ENCODE measurements around the gene SLC6A20.
A peak's percentile ranks its signal among the peaks of the same experiment; 100 is the strongest.
"Not testable (repeated sequence)": the region's sequence is repeated elsewhere in the genome, so short reads cannot be mapped to it uniquely, and the experiment has no call there.

SLC6A20 gene

DNA sequence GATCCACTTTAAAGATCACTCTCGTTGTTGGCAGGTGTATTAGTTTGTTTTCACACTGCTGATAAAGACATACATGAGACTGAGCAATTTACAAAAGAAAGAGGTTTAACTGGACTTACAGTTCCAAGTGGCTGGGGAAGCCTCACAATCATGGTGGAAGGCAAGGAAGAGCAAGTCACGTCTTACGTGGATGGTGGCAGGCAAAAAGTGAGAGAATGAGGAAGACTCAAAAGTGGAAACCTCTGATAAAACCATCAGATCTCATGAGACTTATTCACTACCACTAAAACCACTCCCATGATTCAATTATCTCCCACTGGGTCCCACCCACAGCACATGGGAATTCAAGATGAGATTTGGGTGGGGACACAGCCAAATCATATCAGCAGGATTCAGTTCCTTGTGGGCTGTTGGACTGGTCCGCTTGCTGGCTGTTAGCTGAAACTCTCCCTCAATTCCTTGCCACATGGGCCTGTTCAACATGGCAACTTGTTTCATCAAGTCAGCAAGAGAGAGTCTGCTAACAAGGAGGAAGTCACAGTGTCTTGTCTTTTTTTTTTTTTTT lies 47.2 kb downstream of the SLC6A20 start:
- POLR2A ChIA-PET; H3K4me1 ChIP-seq (ENCODE audit: control insufficient read depth, insufficient read depth, low read length); CTCF ChIA-PET; H3K27ac ChIP-seq (ENCODE audit: extremely low read depth, low read depth, low read length); H3K4me3 ChIP-seq (ENCODE audit: low read depth, low read length); H3K9me3 ChIP-seq (ENCODE audit: control insufficient read depth, insufficient read depth, low read depth, low read length): not testable (repeated sequence)
- peaks cover 0 to 36% of the 10 kb centered on the region in 2 experiments; a peak in 1 of 3 replicates for H3K36me3 ChIP-seq (ENCODE audit: control insufficient read depth in 2 of 2, insufficient read depth in 1 of 2, low read length in 2 of 2)

DNA sequence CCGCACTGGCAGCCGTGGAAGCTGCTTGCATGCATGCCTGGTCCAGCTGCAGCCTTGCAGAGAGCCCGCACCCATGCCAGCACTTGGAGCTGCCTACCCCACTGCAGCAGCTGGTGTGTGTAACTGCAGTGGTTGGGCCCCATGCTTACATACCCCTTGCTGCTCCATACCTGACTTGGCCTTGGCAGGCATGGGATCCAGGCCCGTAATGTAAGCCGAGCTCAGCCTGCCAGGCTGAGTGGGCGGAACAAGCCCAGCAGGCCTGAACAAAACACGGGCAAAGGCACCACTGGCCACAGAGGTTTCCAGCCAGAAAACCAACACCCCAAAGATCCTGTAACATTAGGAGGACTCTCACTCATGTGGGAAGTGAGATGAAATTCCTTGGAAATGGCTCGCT lies 48.3 kb downstream of the SLC6A20 start:
- TF ChIP-seq ZNF416 (tag by site-specific recombination; IDR thresholded peaks at IDR 0.05): no peak
- TF ChIP-seq GFI1B (tag by site-specific recombination; IDR thresholded peaks at IDR 0.05): no peak
- peak; percentile 53 for TF ChIP-seq ZFHX2 (tag by site-specific recombination; conservative IDR thresholded peaks at IDR 0.05)
- no peak for TF ChIP-seq ZNF175 (tag by site-specific recombination; IDR thresholded peaks at IDR 0.05)
- Histone ChIP-seq H3K27ac (ENCODE audit: extremely low read depth, low read depth, low read length) (no peak overlapping the region), H3K36me3 (ENCODE audit: control insufficient read depth in 2 of 2, insufficient read depth in 1 of 2, low read length in 2 of 2) (peaks cover 0 to 47% of the 10 kb centered on the region in 2 experiments; a peak in 1 of 3 replicates), H3K9me3 (ENCODE audit: control insufficient read depth, insufficient read depth, low read depth, low read length) (no peaks in the 10 kb centered on the region), H3K4me1 (ENCODE audit: control insufficient read depth, insufficient read depth, low read length) (no peaks in the 10 kb centered on the region), H3K4me3 (ENCODE audit: low read depth, low read length) (no peak overlapping the region)
- ChIA-PET POLR2A (interaction anchor here (0.5 kb wide), 1 partner anchor 41 kb away, joined by 3 read pairs; no protein-coding TSS in a partner anchor), CTCF (no interaction called here)

DNA sequence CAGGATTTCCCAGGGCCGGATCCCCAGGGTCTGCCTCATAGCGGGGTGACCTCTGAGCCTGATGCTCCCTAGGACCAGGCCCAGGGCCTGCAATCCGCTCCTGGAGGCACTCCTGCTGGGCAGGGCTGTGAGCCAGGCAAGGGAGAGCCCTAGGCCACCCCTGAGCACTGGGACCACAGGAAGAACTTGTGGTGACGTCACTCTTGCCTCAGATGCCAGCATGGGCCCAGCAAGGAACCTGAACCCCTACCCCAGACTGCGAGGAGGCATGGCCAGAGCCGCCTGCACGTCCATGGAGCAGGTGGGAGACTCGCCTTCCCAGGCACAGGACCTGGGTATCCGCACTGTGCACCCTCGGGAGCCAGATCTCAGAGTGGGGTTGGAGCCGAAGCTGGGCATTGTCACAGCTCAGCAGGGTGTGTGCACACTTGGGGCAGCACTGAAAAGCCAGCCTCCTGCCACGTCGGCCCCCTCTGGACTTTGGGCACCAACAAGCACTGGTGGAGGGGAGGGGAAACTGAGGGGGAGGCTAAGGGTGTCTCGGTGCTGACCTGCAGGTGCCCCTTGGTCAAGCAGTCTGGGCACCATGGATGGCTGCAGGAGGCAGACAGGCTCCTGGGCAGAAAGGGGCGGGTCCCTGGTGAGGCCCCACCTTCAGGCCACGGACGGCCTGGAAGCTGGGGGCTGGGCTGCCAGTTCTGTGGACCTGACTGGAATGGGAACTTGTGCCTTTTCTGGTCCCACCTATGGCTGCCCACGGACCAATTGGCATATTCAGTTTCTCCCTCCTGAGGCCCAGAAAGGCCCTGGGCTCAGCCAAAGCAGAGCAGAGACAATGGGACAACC lies 49.3 kb downstream of the SLC6A20 start:
- peaks cover 0 to 55% of the 10 kb centered on the region in 2 experiments; a peak in 1 of 3 replicates for H3K36me3 ChIP-seq (ENCODE audit: control insufficient read depth in 2 of 2, insufficient read depth in 1 of 2, low read length in 2 of 2)
- ChIA-PET CTCF (interaction anchor here (0.6 kb wide), 2 partner anchors 630 to 775 kb away, joined by 3 read pairs; no protein-coding TSS in a partner anchor), POLR2A (no interaction called here)
- H3K27ac ChIP-seq (ENCODE audit: extremely low read depth, low read depth, low read length): no peak overlapping the region
- H3K4me1 ChIP-seq (ENCODE audit: control insufficient read depth, insufficient read depth, low read length): no peaks in the 10 kb centered on the region
- H3K9me3 ChIP-seq (ENCODE audit: control insufficient read depth, insufficient read depth, low read depth, low read length): no peaks in the 10 kb centered on the region
- no peak overlapping the region for H3K4me3 ChIP-seq (ENCODE audit: low read depth, low read length)
- TF ChIP-seq ZNF670 (tag by site-specific recombination; IDR thresholded peaks at IDR 0.05; ENCODE audit: low read depth) (no peak), ZNF785 (tag by site-specific recombination; IDR thresholded peaks at IDR 0.05) (no peak), ZNF626 (tag by site-specific recombination; IDR thresholded peaks at IDR 0.05) (no peak), ZNF350 (tag by site-specific recombination; IDR thresholded peaks at IDR 0.05) (no peak), ZNF366 (tag by site-specific recombination; conservative IDR thresholded peaks at IDR 0.05) (no peak), ZNF157 (tag by site-specific recombination; IDR thresholded peaks at IDR 0.05) (no peak), ZFP3 (tag by site-specific recombination; IDR thresholded peaks at IDR 0.05; ENCODE audit: low read depth) (no peak), ZNF175 (tag by site-specific recombination; IDR thresholded peaks at IDR 0.05) (no peak), ZNF768 (tag by site-specific recombination; IDR thresholded peaks at IDR 0.05) (no peak), ZNF341 (tag by site-specific recombination; IDR thresholded peaks at IDR 0.05; ENCODE audit: low read depth) (no peak), ZNF48 (tag by site-specific recombination; IDR thresholded peaks at IDR 0.05) (no peak), ZIC2 (tag by site-specific recombination; IDR thresholded peaks at IDR 0.05) (peak; percentile 79), ZNF10 (tag by site-specific recombination; IDR thresholded peaks at IDR 0.05) (no peak), GLIS1 (tag by site-specific recombination; IDR thresholded peaks at IDR 0.05) (peak; percentile 22; the same call in 1 of the 2 replicates), ZNF596 (tag by site-specific recombination; IDR thresholded peaks at IDR 0.05) (no peak)
- TF ChIP-seq, protein P1, sequence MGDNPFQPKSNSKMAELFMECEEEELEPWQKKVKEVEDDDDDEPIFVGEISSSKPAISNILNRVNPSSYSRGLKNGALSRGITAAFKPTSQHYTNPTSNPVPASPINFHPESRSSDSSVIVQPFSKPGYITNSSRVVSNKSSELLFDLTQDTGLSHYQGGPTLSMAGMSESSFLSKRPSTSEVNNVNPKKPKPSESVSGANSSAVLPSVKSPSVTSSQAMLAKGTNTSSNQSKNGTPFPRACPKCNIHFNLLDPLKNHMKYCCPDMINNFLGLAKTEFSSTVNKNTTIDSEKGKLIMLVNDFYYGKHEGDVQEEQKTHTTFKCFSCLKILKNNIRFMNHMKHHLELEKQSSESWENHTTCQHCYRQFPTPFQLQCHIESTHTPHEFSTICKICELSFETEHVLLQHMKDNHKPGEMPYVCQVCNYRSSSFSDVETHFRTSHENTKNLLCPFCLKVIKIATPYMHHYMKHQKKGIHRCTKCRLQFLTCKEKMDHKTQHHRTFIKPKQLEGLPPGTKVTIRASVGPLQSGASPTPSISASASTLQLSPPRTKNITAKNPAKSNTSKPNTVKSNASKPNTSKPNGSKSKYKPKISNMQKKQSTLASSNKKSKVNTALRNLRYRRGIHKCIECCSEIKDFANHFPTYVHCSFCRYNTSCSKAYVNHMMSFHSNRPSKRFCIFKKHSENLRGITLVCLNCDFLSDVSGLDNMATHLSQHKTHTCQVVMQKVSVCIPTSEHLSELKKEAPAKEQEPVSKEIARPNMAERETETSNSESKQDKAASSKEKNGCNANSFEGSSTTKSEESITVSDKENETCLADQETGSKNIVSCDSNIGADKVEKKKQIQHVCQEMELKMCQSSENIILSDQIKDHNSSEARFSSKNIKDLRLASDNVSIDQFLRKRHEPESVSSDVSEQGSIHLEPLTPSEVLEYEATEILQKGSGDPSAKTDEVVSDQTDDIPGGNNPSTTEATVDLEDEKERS (tag by site-specific recombination; IDR thresholded peaks at IDR 0.05): no peak
- TF ChIP-seq, protein P2, sequence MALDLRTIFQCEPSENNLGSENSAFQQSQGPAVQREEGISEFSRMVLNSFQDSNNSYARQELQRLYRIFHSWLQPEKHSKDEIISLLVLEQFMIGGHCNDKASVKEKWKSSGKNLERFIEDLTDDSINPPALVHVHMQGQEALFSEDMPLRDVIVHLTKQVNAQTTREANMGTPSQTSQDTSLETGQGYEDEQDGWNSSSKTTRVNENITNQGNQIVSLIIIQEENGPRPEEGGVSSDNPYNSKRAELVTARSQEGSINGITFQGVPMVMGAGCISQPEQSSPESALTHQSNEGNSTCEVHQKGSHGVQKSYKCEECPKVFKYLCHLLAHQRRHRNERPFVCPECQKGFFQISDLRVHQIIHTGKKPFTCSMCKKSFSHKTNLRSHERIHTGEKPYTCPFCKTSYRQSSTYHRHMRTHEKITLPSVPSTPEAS (tag by site-specific recombination; IDR thresholded peaks at IDR 0.05): no peak

Data from HEK293 (cell line).